Left hindlimb (tissue), 1 donor: Measurements from ENCODE around the gene TCERG1L.
"Not testable (repeated sequence)": the region's sequence is repeated elsewhere in the genome, so short reads cannot be mapped to it uniquely, and the experiment has no call there.

Experiments
- DNase-seq: peaks from one replicate; pipeline ENCODE4 v3.0.0-alpha.2; 2018

TCERG1L gene

GRCh38 chr10:131311661-131312477, at the start of gene TCERG1L:
Gene TCERG1L, minus strand, starts transcription at chr10:131311721. Its CDS starts 86 bp downstream, at chr10:131311635.
- DNase-seq = no peak

- DNase-seq = no peak
These were observed 47.4 kb upstream of the TCERG1L start for GRCh38 chr10:131358741-131359442.

- DNase-seq = no peak
These were observed 44.9 kb upstream of the TCERG1L start for GRCh38 chr10:131356442-131356841.

- no peak for DNase-seq
These were observed 44.4 kb upstream of the TCERG1L start for GRCh38 chr10:131355881-131356280.

GRCh38 chr10:131355056-131355455, 43.5 kb upstream of the TCERG1L start:
- no peak for DNase-seq

- no peak for DNase-seq
These were observed 42.9 kb upstream of the TCERG1L start for GRCh38 chr10:131354380-131354779.

- DNase-seq = no peak
These were observed 41.3 kb upstream of the TCERG1L start for GRCh38 chr10:131352765-131353290.

- DNase-seq = no peak
These were observed 39.1 kb upstream of the TCERG1L start for GRCh38 chr10:131350660-131351059.

GRCh38 chr10:131350245-131350644, 38.7 kb upstream of the TCERG1L start:
- DNase-seq = no peak

- DNase-seq = no peak
These were observed 34.9 kb upstream of the TCERG1L start for GRCh38 chr10:131346456-131346855.

- DNase-seq = no peak
These were observed 34.2 kb upstream of the TCERG1L start for GRCh38 chr10:131345691-131346090.

- no peak for DNase-seq
These were observed 33.2 kb upstream of the TCERG1L start for GRCh38 chr10:131344747-131345146.

- no peak for DNase-seq
These were observed 26.2 kb upstream of the TCERG1L start for GRCh38 chr10:131337741-131338140.

GRCh38 chr10:131332821-131333220, 21.3 kb upstream of the TCERG1L start:
- DNase-seq = no peak

GRCh38 chr10:131323880-131324279, 12.4 kb upstream of the TCERG1L start:
- DNase-seq = no peak

GRCh38 chr10:131323025-131323424, 11.5 kb upstream of the TCERG1L start:
- DNase-seq = no peak

- not testable (repeated sequence) for DNase-seq
These were observed 11.1 kb upstream of the TCERG1L start for GRCh38 chr10:131322575-131322974.

GRCh38 chr10:131320860-131321604, 9.5 kb upstream of the TCERG1L start:
- no peak for DNase-seq

GRCh38 chr10:131318814-131319213, 7.3 kb upstream of the TCERG1L start:
- no peak for DNase-seq

GRCh38 chr10:131318291-131318690, 6.8 kb upstream of the TCERG1L start:
- DNase-seq = no peak

- no peak for DNase-seq
These were observed 5.0 kb upstream of the TCERG1L start for GRCh38 chr10:131316321-131317075.

- DNase-seq = no peak
These were observed 3.8 kb upstream of the TCERG1L start for GRCh38 chr10:131315344-131315743.
